Colon (tissue), 2 donors: ENCODE results near the gene CABLES2.

Experiments
- FAIRE-seq: peaks from 2 replicates; lab custom pipeline; 2012; peaks lifted over from hg19 to GRCh38; lab: Jason Lieb, UNC
- donor health status: control.
- donor health status: control.

Gene CABLES2

GRCh38 chr20:62349556-62350097, 57.5 kb downstream of the CABLES2 start:
- no peak for FAIRE-seq

- FAIRE-seq: no peak
Measured at GRCh38 chr20:62348604-62349003, 58.5 kb downstream of the CABLES2 start.

- FAIRE-seq: no peak
Measured at GRCh38 chr20:62347445-62347844, 59.6 kb downstream of the CABLES2 start.

GRCh38 chr20:62347151-62347404, 60.0 kb downstream of the CABLES2 start:
- FAIRE-seq: no peak

- no peak for FAIRE-seq
Measured at GRCh38 chr20:62346398-62347150, 60.5 kb downstream of the CABLES2 start.

- FAIRE-seq: no peak
Measured at GRCh38 chr20:62345681-62346370, 61.3 kb downstream of the CABLES2 start.

GRCh38 chr20:62344782-62345181, 62.3 kb downstream of the CABLES2 start:
- no peak for FAIRE-seq

- FAIRE-seq: no peak
Measured at GRCh38 chr20:62344092-62344491, 63.0 kb downstream of the CABLES2 start.

GRCh38 chr20:62342910-62343309, 64.2 kb downstream of the CABLES2 start:
- no peak for FAIRE-seq

- FAIRE-seq: no peak
Measured at GRCh38 chr20:62339647-62340062, 67.4 kb downstream of the CABLES2 start.
